BE2C (cell line): Measurements from ENCODE around the gene MUC5AC.

Source experiments
- DNase-seq: peaks from one replicate; pipeline ENCODE4 v3.0.0-alpha.2; 2020
- H3K27me3 ChIP-seq: fragments of 250-450 bp; sonication (Bioruptor Pico); 2 replicates; pipeline ENCODE4 v1.5.1; 2020; ENCODE audit warnings: mild to moderate bottlenecking
- H3K36me3 ChIP-seq: fragments of 250-450 bp; sonication (Bioruptor Pico); 2 replicates; pipeline ENCODE4 v1.5.1; 2020; ENCODE audit warnings: mild to moderate bottlenecking
- H3K4me1 ChIP-seq: fragments of 250-450 bp; sonication (Bioruptor Pico); 2 replicates; pipeline ENCODE4 v1.5.1; 2020
- H3K4me3 ChIP-seq: 2 replicates; pipeline ENCODE4 v1.5.1; 2011; ENCODE audit warnings: low read depth, low read length
- H3K9me3 ChIP-seq: fragments of 250-450 bp; sonication (Bioruptor Pico); 2 replicates; pipeline ENCODE4 v1.5.1; 2020
- CTCF ChIP-seq: IDR thresholded peaks from 2 replicates; pipeline ENCODE4 v1.5.1; 2012; ENCODE audit warnings: mild to moderate bottlenecking, low read depth, low read length

The MUC5AC gene

GRCh38 chr11:1220941-1221721 is 63.4 kb downstream of the MUC5AC start:
- Histone ChIP-seq H3K4me1 (no peaks in the 10 kb centered on the region), H3K4me3 (no peak overlapping the region), H3K36me3 (no peaks in the 10 kb centered on the region), H3K9me3 (no peaks in the 10 kb centered on the region), H3K27me3 (no peaks in the 10 kb centered on the region; the same call in 1 of the 2 replicates)
- peak; percentile 1 for DNase-seq
- no peak for TF ChIP-seq CTCF

GRCh38 chr11:1221848-1222311 is 64.1 kb downstream of the MUC5AC start:
- peak; percentile 3 for DNase-seq
- Histone ChIP-seq H3K4me1 (no peaks in the 10 kb centered on the region), H3K36me3 (no peaks in the 10 kb centered on the region), H3K9me3 (no peaks in the 10 kb centered on the region), H3K4me3 (no peak overlapping the region), H3K27me3 (no peaks in the 10 kb centered on the region; the same call in 1 of the 2 replicates)
- no peak for TF ChIP-seq CTCF

- DNase-seq = peak; percentile 10
- H3K36me3 ChIP-seq = no peaks in the 10 kb centered on the region
- TF ChIP-seq CTCF = no peak
- H3K27me3 ChIP-seq = no peaks in the 10 kb centered on the region; the same call in 1 of the 2 replicates
- no peak within 1 kb of the TSS for H3K4me3 ChIP-seq
- H3K9me3 ChIP-seq = no peaks in the 10 kb centered on the region
- H3K4me1 ChIP-seq = no peaks in the 10 kb centered on the region
These were observed 65.0 kb downstream of the MUC5AC start, which contains the start of gene MUC5B for GRCh38 chr11:1222491-1223345. TSS of gene MUC5B (plus strand) at chr11:1223066. CDS start at chr11:1223124, 58 bp downstream.

- Histone ChIP-seq H3K9me3 (no peaks in the 10 kb centered on the region), H3K27me3 (no peaks in the 10 kb centered on the region; the same call in 1 of the 2 replicates), H3K4me1 (no peaks in the 10 kb centered on the region), H3K36me3 (no peaks in the 10 kb centered on the region), H3K4me3 (no peak overlapping the region)
- DNase-seq = peak; percentile 3
- TF ChIP-seq CTCF = no peak
These were observed 65.8 kb downstream of the MUC5AC start for GRCh38 chr11:1223346-1224110.

GRCh38 chr11:1224111-1224490 is 66.3 kb downstream of the MUC5AC start:
- no peak overlapping the region for H3K4me3 ChIP-seq
- no peaks in the 10 kb centered on the region for H3K36me3 ChIP-seq
- TF ChIP-seq CTCF = no peak

More at GRCh38 chr11:1224111-1224490, 66.3 kb downstream of the MUC5AC start:
- Histone ChIP-seq H3K27me3 (no peaks in the 10 kb centered on the region; the same call in 1 of the 2 replicates), H3K9me3 (no peaks in the 10 kb centered on the region), H3K4me1 (no peaks in the 10 kb centered on the region)
- peak; percentile 1 for DNase-seq
